Measurements from ENCODE around the gene TGIF1.
A peak's percentile ranks its signal among the peaks of the same experiment; 100 is the strongest.

The TGIF1 gene

DNA sequence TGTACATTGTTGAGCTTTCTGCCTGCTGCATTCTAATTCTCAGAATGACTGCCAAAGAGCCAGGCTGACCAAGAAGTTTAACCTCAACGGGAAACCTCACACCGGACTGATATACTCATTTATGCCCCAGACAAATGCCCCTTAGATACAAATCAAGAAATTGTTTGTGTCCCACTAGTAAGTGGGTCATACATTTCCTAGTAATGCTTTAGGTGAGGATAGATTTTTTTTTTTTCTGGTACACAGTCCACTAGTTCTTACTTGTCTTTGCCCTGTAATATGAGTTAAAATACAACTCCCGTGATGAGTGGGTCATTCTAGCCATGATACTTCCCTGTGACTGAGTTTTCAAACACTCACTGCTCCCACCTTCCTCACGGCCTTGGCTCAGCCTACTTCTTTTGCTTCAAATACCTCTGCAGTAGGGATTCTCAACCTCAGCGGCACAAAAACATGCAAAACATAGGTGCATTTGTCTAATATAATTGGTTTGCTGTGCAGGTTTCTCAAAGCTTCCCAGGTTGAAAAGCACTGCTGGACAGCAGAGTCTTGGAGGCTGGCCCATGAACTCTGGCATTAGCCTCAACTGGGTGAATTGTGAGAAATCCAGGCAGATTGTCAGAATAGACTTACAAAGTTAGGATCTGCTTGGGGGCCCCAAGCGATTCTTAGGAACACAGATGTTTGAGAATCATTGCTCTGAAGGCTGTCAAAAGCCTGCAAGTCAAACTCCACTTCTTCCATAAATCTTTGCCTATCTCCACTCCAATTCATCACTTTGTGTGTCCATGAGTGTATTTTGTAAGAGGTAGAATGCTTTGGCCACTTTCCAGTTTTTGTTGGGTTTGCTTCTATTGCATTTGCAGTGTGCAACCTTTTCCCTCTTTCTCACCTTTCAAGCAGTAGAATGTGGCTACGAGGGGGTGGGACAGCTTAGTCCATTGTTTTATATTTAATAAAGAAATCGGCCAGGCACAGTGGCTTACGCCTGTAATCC lies 35.5 kb downstream of the TGIF1 start:
- DNase-seq, result no peak

DNA sequence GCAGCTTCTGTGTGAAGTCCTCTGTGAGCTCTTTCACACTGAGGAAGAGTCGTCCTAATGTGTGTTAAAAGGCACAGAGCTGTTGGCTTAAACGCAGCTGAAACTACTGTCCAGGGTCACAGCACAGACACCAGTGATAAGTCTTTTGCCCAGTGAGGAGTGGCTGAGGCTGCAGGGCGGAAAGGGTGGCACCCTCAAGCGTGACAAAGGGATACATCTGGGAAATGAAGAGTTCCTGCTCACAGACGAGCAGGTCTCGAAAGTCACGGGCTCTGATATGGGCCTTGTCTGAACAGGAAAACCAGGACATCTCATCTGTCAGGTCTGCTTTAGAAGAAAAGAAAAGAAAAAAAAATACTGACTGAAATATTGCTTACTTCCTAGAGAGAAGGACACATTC lies 36.5 kb downstream of the TGIF1 start:
- DNase-seq, result no peak

DNA sequence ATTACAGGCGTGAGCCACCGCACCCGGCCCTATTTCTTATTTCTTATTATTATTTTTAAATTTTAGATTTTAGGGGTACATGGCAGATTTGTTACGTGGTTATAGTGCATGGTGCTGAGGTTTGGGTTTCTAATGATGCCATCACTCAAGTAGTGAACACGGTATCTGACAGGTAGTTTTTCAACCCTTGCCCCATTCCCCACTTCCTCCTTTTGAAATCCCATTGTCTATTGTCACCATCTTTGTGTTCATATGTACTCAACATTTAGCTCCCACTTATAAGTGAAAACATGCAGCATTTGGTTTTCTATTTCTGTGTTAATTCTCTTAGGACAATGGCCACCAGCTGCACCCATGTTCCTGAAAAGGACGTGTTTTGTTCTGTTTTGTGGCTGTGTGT lies 39.5 kb downstream of the TGIF1 start:
- no peak for DNase-seq

DNA sequence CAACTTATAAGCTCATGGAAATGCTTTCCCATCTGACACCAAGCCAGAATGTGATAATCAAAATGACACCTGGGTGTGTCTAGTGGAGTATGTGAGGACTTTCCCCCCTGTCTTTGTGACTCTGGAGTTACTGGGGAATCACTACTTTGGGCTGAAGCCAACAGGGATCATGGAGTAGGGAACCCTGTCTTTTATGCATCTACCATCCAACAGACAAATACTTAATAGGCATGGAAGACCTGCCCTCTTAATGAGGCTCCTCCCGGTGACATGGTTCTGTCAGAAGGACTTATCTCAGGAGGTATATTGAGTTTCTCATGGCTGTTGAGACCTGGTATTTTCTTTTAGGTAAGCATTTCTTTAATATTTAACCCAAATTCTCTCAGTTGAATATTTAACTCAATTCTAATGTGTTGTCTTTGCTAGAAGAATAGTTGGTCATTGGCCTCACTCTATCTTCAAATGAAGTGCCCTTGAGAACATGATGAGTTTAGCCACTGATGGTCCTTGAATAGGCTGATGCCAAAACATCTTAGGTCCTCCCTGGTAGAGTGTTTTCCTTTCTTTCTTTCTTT lies 42.1 kb downstream of the TGIF1 start:
- no peak for DNase-seq

DNA sequence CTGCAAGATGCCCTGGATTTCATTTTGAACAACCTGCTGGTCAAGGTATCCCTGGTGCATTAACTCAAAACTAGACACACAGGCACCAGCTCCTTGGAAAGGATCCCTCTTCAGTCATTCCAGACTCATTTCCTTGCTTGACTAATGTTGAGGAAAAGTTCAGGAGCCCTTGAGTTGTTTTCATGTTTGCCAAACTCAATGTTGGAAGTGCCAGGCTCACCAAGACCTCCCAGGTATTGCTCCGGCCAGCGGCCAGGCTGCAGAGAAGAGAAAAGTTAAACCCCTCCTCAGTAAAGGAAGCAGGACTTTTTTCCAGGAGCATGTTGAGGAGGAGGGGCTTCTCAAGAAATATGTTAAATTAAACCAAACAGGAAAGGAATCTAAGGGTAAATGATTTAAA lies 42.7 kb downstream of the TGIF1 start:
- DNase-seq, result no peak

DNA sequence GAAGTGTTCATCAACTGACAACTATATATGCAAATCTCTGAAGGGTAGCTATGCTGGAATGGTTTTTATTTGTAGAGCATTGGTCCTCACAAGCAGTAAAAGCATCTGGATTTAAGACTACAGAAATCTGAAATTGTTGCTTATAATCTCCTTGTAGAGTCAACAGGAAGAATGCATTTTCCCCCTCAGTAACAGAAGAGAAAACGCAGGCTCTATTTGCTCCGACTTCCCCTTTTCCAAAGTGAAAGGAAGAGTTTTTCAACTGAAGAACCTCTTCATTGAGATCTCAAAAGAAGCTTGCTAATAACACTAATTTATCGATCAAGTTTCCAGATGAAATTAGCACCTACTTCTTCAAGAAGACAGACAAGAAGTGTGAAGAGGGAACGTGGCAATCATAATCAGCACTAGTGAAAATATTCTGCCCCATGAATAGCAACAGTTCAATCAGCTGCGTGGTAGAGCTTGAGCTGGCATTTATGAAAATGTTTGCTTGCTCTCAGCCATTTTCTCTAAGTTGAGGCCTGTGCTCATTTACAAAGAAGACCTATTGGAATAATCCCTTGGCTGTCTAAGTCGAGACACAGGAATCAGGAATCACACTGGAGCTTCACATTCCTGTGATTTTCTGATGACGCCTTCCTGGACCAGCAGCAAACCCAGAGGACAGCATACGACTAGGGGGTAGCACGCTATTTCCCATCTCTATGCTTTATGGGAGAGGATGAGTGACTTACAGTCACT lies 43.7 kb downstream of the TGIF1 start:
- DNase-seq, result no peak

DNA sequence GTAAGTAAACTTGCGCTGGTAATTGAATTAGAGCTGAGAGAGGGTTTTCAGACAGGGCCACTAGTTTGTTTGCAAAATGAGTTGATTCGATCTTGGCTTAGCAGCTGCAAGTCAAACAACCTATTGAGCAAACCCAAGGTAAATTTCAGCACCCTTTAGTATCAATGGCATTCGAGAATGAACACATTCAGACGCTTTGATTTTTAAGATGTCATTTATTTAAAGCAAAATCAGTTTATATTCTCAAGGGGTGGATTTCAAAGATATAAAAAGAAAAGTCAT lies 44.2 kb downstream of the TGIF1 start:
- no peak for DNase-seq

DNA sequence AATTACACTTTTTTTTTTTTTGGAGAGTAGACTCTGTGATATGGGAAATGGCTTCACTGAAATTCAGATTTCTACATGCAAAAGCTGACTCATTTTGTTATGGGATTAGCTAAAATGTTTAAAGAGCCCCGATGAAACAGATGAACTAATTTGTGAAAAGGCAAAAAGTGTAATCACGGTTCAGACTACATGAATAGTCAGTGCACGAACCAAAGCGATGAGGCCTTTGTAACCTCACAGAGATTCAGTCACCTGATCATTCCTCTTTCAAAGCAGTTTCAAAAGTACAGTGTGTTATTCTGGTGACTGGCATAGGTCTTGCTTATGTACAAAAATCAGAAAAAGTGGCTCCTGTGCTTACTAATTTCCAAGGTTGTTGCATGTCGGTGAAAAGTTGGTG lies 44.6 kb downstream of the TGIF1 start:
- DNase-seq, result no peak

DNA sequence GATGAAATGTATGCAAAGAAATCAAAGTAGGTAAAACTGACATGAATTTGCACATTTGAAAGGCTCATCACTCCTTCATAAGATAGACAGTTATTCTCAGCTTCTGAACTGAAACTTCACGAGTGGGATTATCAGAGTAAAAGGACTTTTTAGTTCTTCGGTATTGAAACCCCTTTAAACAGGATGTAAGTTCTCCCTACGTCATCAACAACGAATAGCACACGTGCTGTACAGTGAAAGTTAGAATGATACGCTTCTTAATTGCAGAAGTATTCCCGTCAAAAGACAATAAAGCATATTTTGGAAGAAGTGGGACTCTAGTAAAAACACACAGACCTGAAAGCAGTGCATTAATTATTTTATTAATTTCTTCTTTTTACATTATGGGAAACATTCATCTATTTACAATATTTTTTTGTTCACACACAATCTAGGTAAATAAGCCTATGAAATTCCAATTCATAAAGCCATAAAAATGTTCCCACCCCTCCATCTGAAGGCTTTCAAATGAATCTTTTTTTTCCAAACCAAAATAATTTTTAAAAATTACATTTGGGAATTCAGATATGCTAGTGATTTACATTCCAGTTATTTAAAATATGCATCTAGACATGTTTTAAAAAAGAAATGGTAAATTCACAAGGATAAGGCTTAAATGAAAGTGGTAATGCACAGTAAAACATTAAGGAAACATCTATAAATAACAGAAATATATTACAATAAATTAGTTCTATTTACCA lies 45.9 kb downstream of the TGIF1 start:
- peak; percentile 69 for DNase-seq

DNA sequence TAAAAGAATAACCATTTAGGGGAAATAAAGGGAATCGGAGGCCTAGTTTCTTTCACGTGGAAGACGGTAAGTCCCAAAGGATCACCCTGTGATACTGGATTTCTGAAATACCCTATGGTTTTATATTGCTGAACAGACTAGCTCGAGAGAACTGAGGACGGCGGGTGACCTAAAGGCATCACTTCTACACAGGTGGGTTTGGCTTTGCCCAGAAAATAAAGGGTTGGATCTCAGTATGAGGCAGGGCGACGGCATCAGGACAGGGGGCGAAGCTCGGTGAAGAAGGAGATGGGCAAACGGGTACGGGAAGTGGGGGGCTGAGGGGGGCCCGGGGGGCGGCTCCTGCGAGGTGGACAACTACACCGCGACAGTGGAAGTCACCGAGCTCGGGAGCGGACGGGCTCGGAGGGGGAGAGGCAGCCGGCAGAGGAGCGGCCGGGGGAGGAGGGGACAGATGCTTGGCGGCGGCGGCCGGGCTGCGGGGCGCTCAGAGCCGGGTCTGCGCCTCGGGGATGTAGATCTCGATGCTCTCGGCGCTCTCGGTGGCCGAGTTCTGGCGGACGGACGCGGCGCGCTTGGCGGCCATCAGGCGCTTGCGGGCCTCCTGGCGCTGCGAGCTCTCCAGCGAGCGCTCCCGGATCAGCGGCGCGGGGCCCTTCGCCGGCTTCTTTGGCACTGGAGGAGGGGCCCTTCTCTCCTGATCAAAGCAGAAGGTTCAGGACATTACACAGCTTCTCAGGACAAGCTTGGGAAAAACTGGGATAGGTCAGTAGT lies 48.9 kb downstream of the TGIF1 start:
- DNase-seq, result peak; percentile 40

DNA sequence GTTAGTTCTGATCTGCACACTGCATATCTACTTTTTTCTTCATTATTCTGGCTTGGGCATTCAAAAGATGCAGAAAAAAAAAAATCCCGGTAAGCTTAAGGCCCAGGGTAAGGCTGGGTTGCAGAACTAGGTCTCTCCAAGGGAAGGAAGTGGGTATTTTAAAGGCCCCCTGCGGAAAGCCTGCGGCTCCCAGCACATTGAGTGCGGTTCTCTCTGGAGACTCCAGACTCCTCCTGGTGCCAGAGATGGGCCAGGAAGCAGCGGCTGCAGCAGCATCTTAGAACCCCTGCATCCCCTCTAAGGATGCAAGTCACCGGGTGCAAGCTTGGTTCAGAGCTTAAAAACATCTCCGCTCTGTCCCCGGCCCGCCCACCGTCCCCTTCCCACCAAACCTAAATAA lies 49.5 kb downstream of the TGIF1 start:
- peak; percentile 27 for DNase-seq

DNA sequence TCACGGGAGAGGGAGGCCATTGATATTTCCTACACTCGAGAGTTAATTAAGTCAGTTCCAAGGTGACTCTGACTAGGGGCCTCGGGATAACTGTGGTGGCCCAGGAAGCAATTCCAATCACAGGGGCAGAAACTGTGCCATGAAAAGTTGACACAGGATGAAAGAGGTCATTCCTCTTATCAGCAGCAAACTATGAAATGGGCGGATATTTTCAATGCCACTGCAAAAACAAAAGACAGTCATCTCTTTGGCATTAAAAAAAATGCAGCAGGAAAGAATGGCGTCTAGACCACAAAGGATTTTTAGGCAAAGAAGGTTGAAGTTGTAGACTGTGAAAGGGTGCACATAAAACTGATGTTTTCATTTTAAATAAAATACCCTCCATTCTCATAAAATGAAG lies 50.0 kb downstream of the TGIF1 start:
- peak; percentile 78 for DNase-seq

DNA sequence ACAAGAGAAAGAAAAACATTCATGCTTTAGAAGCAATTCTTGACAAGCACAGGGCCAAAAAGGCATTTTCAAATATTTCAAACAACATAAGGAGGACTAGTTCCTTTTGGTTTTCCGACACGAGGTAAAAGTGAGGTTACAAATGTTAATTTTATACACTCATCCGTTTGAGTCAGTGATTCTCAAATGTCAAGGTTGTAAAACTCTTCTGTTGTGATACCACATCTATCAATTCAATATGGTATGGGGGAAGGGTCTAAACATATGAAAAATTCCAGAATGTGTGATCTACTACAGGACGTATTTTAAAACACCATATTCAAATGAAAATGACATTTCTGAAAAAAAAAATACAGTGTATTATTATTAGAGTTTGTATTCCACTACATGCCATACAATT lies 52.7 kb downstream of the TGIF1 start:
- no peak for DNase-seq

DNA sequence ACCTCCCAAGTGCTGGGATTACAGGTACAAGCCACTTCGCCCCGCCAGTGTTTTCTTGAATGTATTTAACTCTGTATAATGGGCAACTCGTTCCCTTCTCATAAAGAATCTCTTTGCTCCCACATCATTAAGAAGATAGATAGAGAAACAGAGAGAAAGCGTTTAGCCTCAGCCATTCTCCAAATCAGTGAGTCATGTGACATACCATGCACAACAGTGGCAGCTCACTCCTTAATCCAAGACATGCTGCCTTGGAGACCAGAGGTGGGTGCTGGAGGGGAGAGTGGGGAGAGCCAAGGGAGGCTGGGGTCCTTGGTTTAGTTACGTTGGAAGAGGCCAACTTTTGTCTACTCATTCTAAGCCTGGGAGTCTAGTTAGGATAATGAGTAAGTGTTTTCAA lies 54.7 kb downstream of the TGIF1 start:
- no peak for DNase-seq

DNA sequence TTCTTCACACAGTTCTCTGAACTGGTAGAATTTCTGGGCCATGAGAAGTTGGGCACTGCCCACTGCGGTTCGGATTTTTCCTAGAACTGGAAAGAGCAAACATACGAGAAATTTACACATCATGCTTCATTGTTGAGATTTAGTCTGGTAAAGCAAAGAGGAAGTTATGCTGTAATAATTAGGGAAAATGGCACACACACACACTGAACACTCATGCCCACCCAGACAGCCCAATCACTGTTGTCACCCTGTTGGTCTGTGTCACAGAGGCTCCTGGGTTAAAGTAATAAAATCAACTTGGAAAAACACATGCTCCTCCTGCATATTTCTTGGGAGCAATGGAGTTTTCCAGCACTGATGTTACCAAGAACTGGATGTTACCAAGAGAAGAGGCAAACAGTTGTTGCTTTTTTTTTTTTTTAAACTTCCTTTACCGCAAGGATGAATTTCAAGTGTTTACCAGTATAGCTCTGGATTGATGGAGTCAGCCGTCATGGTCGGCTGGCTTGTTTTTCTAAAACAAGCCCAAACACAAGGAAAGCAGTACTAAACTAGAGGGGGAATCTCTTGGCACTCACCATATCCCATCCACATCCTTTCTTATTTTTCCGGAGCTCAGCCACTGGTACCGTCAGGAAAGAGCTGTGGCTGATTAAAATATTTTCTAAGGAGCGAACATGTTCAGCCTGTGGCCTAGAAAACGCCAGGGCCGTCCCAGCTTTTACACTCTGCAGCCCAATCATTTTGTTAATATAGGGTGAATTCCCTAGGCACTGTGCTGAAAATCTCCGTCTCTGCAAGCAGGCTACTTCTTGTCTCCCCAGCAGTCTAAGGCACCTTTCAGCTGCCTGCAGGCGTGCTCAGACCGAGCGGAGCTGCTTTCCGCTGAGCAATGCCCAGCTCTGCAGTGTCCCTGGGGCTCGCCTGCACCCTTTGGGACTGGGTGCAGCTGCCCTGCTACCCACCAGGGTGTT lies 58.9 kb downstream of the TGIF1 start:
- no peak for DNase-seq

All from fibroblast of skin of back (primary cell).